ENCODE data around the gene DTWD2. TPM values are rescaled to one million over a fixed set of nuclear protein-coding genes. Genes with fewer than 3 reads are reported as not detected.
A peak's percentile ranks its signal among the peaks of the same experiment; 100 is the strongest.

The DTWD2 gene
- total RNA-seq, 6 experiments from 2014 or later: 3.7 to 13.4 (median 7.0) TPM

- Histone ChIP-seq H3K36me3 (no peaks in the 10 kb centered on the region), H3K9me3 (no peaks in the 10 kb centered on the region), H3K27ac (no peak overlapping the region), H3K27me3 (no peaks in the 10 kb centered on the region), H3K4me1 (no peaks in the 10 kb centered on the region), H3K4me3 (no peak overlapping the region)
- ATAC-seq: peak; percentile 65 to 91 (median 82)
- no peak for DNase-seq
- intact Hi-C loops (cut with DNase I): no loop called here
- 14% methylated on average over 1 of the region's 1 CpG for WGBS (ENCODE audit: insufficient coverage, low coverage, low lambda C conversion rate, missing lambda C conversion rate)
- TF ChIP-seq CTCF (IDR thresholded peaks at IDR 0.05) (no peak), POLR2A (IDR thresholded peaks at IDR 0.05) (no peak)
Measured at GRCh38 chr5:118924006-118924389, 64.3 kb downstream of the DTWD2 start.

- Histone ChIP-seq H3K27me3 (no peaks in the 10 kb centered on the region), H3K27ac (no peak overlapping the region), H3K4me3 (no peak overlapping the region), H3K36me3 (no peaks in the 10 kb centered on the region), H3K4me1 (no peaks in the 10 kb centered on the region), H3K9me3 (no peaks in the 10 kb centered on the region)
- TF ChIP-seq POLR2A (IDR thresholded peaks at IDR 0.05) (no peak), CTCF (IDR thresholded peaks at IDR 0.05) (no peak)
- ATAC-seq (peak; percentile 15 to 52 (median 44)), DNase-seq (no peak)
- intact Hi-C loops (cut with DNase I): no loop called here
- WGBS (ENCODE audit: insufficient coverage, low coverage, low lambda C conversion rate, missing lambda C conversion rate): 71% methylated on average over 13 of the region's 15 CpGs
Measured at GRCh38 chr5:118923295-118924005, 64.9 kb downstream of the DTWD2 start.

GRCh38 chr5:118921866-118922265 lies 66.5 kb downstream of the DTWD2 start:
- no peak for TF ChIP-seq POLR2A (IDR thresholded peaks at IDR 0.05)
- TF ChIP-seq CTCF (IDR thresholded peaks at IDR 0.05): no peak
- intact Hi-C loops (cut with DNase I): no loop called here
- 89% methylated on average over 2 of the region's 2 CpGs for WGBS (ENCODE audit: insufficient coverage, low coverage, low lambda C conversion rate, missing lambda C conversion rate)
- no peaks in the 10 kb centered on the region for H3K36me3 ChIP-seq
- no peaks in the 10 kb centered on the region for H3K4me1 ChIP-seq
- H3K27ac ChIP-seq: no peak overlapping the region
- H3K9me3 ChIP-seq: no peaks in the 10 kb centered on the region
- ATAC-seq: no peak
- H3K27me3 ChIP-seq: no peaks in the 10 kb centered on the region
- H3K4me3 ChIP-seq: no peak overlapping the region
- no peak for DNase-seq

GRCh38 chr5:118919016-118919415 lies 69.3 kb downstream of the DTWD2 start:
- TF ChIP-seq CTCF (IDR thresholded peaks at IDR 0.05) (no peak), POLR2A (IDR thresholded peaks at IDR 0.05) (no peak)
- Histone ChIP-seq H3K27ac (no peak overlapping the region), H3K4me3 (no peak overlapping the region), H3K36me3 (no peaks in the 10 kb centered on the region), H3K4me1 (no peaks in the 10 kb centered on the region), H3K27me3 (no peaks in the 10 kb centered on the region), H3K9me3 (no peaks in the 10 kb centered on the region)
- ATAC-seq: no peak
- no peak for DNase-seq
- WGBS (ENCODE audit: insufficient coverage, low coverage, low lambda C conversion rate, missing lambda C conversion rate): 82% methylated on average over 3 of the region's 3 CpGs
- intact Hi-C loops (cut with DNase I): no loop called here

Data from right lobe of liver (tissue), 6 donors.